ENCODE results near the gene ADGRV1.

ADGRV1 gene

DNA sequence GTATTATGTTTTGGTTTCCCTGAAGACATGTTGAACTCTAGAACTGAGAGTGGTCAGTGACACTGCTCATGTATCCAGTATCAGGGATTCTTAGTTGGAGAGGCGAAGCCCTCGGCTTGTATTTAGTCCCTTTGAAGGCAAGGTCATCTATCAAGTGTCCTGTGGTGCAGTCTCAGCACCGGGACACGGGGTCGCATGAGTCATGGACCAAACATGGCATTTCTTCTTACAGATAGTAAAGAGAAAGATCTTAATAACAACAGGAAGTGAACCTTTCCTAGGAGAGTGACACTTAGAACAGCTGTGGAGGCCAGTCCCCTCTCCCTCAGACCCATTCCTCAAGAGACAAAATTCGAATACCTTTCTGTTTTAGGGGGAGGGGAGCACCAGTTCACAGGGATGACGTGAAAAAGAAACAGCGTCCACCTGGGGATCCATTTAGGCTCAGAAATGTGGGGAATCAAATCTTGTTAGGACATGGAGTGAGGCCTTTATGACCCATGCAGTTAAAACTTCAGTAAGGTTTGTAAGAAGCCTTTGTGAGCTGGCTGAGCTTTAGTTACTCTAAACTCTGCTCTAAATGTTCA lies 86.5 kb downstream of the ADGRV1 start:
- DNase-seq (ENCODE audit: extremely low spot score), result no peak
- TF ChIP-seq SUZ12 (IDR thresholded peaks at IDR 0.05) (no peak), HDGF (IDR thresholded peaks at IDR 0.05; ENCODE audit: borderline replicate concordance) (no peak), PKNOX1 (IDR thresholded peaks at IDR 0.05) (no peak), TARDBP (IDR thresholded peaks at IDR 0.05) (no peak), CTBP1 (IDR thresholded peaks at IDR 0.05; ENCODE audit: borderline replicate concordance) (no peak), SP1 (IDR thresholded peaks at IDR 0.05) (no peak), FOXA1 (IDR thresholded peaks at IDR 0.05) (no peak)
- POLR2A ChIA-PET, result no interaction called here
- CTCF ChIA-PET, result interaction anchor here (1.9 kb wide), 1 partner anchor 14 kb away, joined by 4 read pairs; no protein-coding TSS in a partner anchor

- ChIA-PET POLR2A (no interaction called here), CTCF (interaction anchor here (1.4 kb wide), 1 partner anchor 14 kb away, joined by 3 read pairs; no protein-coding TSS in a partner anchor)
- DNase-seq (ENCODE audit: extremely low spot score), result no peak
- TF ChIP-seq ELF4 (IDR thresholded peaks at IDR 0.05), result no peak
- TF ChIP-seq L3MBTL2 (conservative IDR thresholded peaks at IDR 0.05), result no peak
- no peak for TF ChIP-seq CTBP1 (IDR thresholded peaks at IDR 0.05; ENCODE audit: borderline replicate concordance)
Observed at GRCh38 chr5:90650767-90651166, 92.2 kb downstream of the ADGRV1 start.

- DNase-seq (ENCODE audit: extremely low spot score), result no peak
- TF ChIP-seq ZNF384 (IDR thresholded peaks at IDR 0.05), result no peak
- TF ChIP-seq SP1 (IDR thresholded peaks at IDR 0.05), result no peak
- no peak for TF ChIP-seq TARDBP (IDR thresholded peaks at IDR 0.05)
- no peak for TF ChIP-seq FOXM1 (IDR thresholded peaks at IDR 0.05; ENCODE audit: borderline replicate concordance)
- no peak for TF ChIP-seq HDGF (IDR thresholded peaks at IDR 0.05; ENCODE audit: borderline replicate concordance)
- no peak for TF ChIP-seq BHLHE40 (IDR thresholded peaks at IDR 0.05; ENCODE audit: borderline replicate concordance)
- TF ChIP-seq SUZ12 (IDR thresholded peaks at IDR 0.05), result no peak
- TF ChIP-seq FOXA1 (IDR thresholded peaks at IDR 0.05), result no peak
- TF ChIP-seq ARNT (IDR thresholded peaks at IDR 0.05), result no peak
- ChIA-PET POLR2A (no interaction called here), CTCF (no interaction called here)
Observed at GRCh38 chr5:90654215-90654614, 95.6 kb downstream of the ADGRV1 start.

DNA sequence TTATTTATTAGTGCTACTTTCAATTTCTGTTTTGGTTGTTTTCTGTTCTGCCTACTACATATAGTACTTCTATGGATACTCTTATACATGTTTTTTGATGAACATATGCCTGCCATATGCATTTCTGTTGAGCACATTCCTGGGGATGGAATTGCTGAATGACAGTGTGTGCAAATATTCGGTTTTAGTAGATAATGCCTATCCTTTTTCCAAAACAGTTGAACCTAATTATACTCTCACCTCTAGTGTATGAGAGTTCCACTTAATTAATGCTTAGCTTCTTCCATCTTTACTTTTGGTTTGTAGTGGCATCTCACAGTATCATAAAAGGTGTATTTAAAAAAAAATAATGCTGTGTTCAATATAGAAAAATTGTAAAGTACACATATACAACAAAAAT lies 96.8 kb downstream of the ADGRV1 start:
- TF ChIP-seq L3MBTL2 (conservative IDR thresholded peaks at IDR 0.05), result no peak
- no peak for TF ChIP-seq NFRKB (IDR thresholded peaks at IDR 0.05)
- no peak for TF ChIP-seq ARNT (IDR thresholded peaks at IDR 0.05)
- no peak for TF ChIP-seq ELF4 (IDR thresholded peaks at IDR 0.05)
- TF ChIP-seq BHLHE40 (IDR thresholded peaks at IDR 0.05; ENCODE audit: borderline replicate concordance), result no peak
- TF ChIP-seq ZNF384 (IDR thresholded peaks at IDR 0.05), result no peak
- no peak for TF ChIP-seq SP1 (IDR thresholded peaks at IDR 0.05)
- TF ChIP-seq FOXM1 (IDR thresholded peaks at IDR 0.05; ENCODE audit: borderline replicate concordance), result no peak
- TF ChIP-seq HDGF (IDR thresholded peaks at IDR 0.05; ENCODE audit: borderline replicate concordance), result no peak
- TF ChIP-seq PKNOX1 (IDR thresholded peaks at IDR 0.05), result no peak
- no peak for DNase-seq (ENCODE audit: extremely low spot score)
- ChIA-PET CTCF (no interaction called here), POLR2A (no interaction called here)

- CTCF ChIA-PET, result no interaction called here
- no peak for DNase-seq (ENCODE audit: extremely low spot score)
- TF ChIP-seq ELF4 (IDR thresholded peaks at IDR 0.05) (no peak), FOXK2 (IDR thresholded peaks at IDR 0.05) (no peak), ZNF384 (IDR thresholded peaks at IDR 0.05) (no peak), L3MBTL2 (conservative IDR thresholded peaks at IDR 0.05) (no peak), ARNT (IDR thresholded peaks at IDR 0.05) (no peak), TARDBP (IDR thresholded peaks at IDR 0.05) (no peak), SUZ12 (IDR thresholded peaks at IDR 0.05) (no peak), HDGF (IDR thresholded peaks at IDR 0.05; ENCODE audit: borderline replicate concordance) (no peak), CTBP1 (IDR thresholded peaks at IDR 0.05; ENCODE audit: borderline replicate concordance) (no peak), SP1 (IDR thresholded peaks at IDR 0.05) (no peak), FOXM1 (IDR thresholded peaks at IDR 0.05; ENCODE audit: borderline replicate concordance) (no peak), LEF1 (IDR thresholded peaks at IDR 0.05; ENCODE audit: borderline replicate concordance) (no peak), FOXA1 (IDR thresholded peaks at IDR 0.05) (no peak), BHLHE40 (IDR thresholded peaks at IDR 0.05; ENCODE audit: borderline replicate concordance) (no peak)
- POLR2A ChIA-PET, result no interaction called here
Observed at GRCh38 chr5:90657030-90657429, 98.4 kb downstream of the ADGRV1 start.

DNA sequence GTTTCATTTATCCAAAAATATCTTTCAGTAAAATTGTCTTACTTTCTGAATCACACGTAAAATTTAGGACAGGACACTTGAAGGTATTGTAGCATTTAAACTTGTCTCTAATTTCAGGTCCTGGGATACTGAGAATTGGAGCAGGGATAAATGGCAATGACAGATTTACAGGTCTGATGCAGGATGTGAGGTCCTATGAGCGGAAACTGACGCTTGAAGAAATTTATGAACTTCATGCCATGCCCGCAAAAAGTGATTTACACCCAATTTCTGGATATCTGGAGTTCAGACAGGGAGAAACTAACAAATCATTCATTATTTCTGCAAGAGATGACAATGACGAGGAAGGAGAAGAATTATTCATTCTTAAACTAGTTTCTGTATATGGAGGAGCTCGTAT lies 99.2 kb downstream of the ADGRV1 start:
- POLR2A ChIA-PET, result no interaction called here
- TF ChIP-seq PKNOX1 (IDR thresholded peaks at IDR 0.05) (peak; percentile 43), HDGF (IDR thresholded peaks at IDR 0.05; ENCODE audit: borderline replicate concordance) (no peak)
- no peak for DNase-seq (ENCODE audit: extremely low spot score)
- CTCF ChIA-PET, result interaction anchor here (1.7 kb wide), 1 partner anchor 13 kb away, joined by 4 read pairs; no protein-coding TSS in a partner anchor

GRCh38 chr5:90658620-90659019 lies 100.0 kb downstream of the ADGRV1 start:
- no peak for DNase-seq (ENCODE audit: extremely low spot score)
- POLR2A ChIA-PET, result no interaction called here
- no peak for TF ChIP-seq TARDBP (IDR thresholded peaks at IDR 0.05)
- no peak for TF ChIP-seq FOXA1 (IDR thresholded peaks at IDR 0.05)
- TF ChIP-seq ELF4 (IDR thresholded peaks at IDR 0.05), result no peak
- CTCF ChIA-PET, result interaction anchor here (1.7 kb wide), 1 partner anchor 14 kb away, joined by 4 read pairs; no protein-coding TSS in a partner anchor
